MM.1S (cell line): ENCODE measurements around the gene MSI2.

Experiments used
- CTCF ChIP-seq: fragments of 300-600 bp; sonication (generic); IDR thresholded peaks from 2 replicates; pipeline ENCODE4 v1.5.1; 2016; ENCODE audit warnings: antibody characterized with exemption, low read length, mixed read lengths
- EZH2 ChIP-seq: fragments of 300-600 bp; sonication (generic); optimal IDR thresholded peaks from 2 replicates; pipeline ENCODE3; 2017; ENCODE audit warnings: low read depth, mild to moderate bottlenecking, antibody characterized with exemption, low read length, mixed read lengths

DNA sequence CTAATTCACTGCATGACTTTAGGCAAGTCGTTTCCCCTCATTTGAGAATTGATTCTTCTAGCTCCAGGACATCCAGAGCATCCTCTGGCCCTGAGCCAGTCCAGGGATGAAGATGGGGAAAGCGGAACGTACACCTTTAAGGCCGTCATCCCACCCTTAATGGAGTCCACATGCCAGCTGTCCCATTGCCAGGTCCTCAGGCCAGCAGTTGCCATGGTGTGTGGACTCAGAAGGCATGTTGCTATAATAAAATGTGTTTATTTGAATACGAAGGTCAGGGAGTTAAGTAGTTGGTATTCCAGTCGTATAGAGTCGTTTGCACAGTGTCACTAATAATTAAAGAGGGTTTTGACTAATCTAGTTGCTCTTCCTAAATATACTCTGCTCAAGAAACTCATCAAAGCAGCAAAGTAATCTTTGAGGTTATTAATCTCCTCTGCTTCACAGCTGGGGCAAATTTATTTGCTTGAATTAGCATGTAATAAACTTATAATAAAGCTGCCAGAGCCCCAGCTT, 458.4 kb downstream of the MSI2 start:
- TF ChIP-seq CTCF (no peak), EZH2 (no peak)
